Measurements from ENCODE around the gene ARHGEF37.

The ARHGEF37 gene

DNA sequence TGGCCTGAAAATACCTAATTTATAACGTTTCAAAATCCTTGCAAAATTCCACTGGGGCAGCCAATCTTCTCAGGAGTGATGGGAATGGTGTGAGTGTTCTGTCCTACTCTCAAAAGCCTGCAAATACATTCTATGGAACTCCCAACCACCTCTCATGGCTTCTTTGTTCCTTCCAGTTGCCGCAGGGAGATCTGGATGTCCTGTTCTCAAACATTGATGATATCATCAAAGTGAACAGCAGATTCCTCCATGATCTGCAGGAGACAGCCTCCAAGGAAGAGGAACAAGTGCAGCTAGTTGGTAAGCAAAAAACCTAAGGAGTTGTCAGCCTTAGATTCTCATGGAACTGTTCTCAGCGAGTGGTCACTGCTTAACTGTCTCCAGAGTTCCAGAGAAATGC, 19.6 kb downstream of the ARHGEF37 start:
- Histone ChIP-seq H3K79me2 (ENCODE audit: control insufficient read depth, low read length) (peaks cover 4% of the 10 kb centered on the region), H3K9me2 (replicated peaks; ENCODE audit: control insufficient read depth, low read length) (no peaks in the 10 kb centered on the region), H3K27ac (ENCODE audit: low read depth, low read length) (peak overlapping the region; percentile 86), H3K9me3 (ENCODE audit: control insufficient read depth, insufficient read depth, low read length) (no peaks in the 10 kb centered on the region), H3K27me3 (ENCODE audit: control insufficient read depth, low read length) (no peaks in the 10 kb centered on the region), H3K4me2 (ENCODE audit: low read length) (peak overlapping the region; percentile 53), H3F3A (ENCODE audit: control insufficient read depth, insufficient read depth) (peaks cover 42% of the 10 kb centered on the region), H3K4me1 (ENCODE audit: control insufficient read depth, low read length) (peaks cover 98% of the 10 kb centered on the region), H4K20me1 (ENCODE audit: control insufficient read depth, insufficient read depth, low read depth, low read length) (no peaks in the 10 kb centered on the region), H3K4me3 (ENCODE audit: low read length) (peak overlapping the region; percentile 36), H3K36me3 (ENCODE audit: control insufficient read depth, low read length) (peaks cover 38% of the 10 kb centered on the region)
- TF ChIP-seq EZH2phosphoT487 (IDR thresholded peaks at IDR 0.05; ENCODE audit: borderline replicate concordance, low read length), result no peak
- TF ChIP-seq, protein P1, sequence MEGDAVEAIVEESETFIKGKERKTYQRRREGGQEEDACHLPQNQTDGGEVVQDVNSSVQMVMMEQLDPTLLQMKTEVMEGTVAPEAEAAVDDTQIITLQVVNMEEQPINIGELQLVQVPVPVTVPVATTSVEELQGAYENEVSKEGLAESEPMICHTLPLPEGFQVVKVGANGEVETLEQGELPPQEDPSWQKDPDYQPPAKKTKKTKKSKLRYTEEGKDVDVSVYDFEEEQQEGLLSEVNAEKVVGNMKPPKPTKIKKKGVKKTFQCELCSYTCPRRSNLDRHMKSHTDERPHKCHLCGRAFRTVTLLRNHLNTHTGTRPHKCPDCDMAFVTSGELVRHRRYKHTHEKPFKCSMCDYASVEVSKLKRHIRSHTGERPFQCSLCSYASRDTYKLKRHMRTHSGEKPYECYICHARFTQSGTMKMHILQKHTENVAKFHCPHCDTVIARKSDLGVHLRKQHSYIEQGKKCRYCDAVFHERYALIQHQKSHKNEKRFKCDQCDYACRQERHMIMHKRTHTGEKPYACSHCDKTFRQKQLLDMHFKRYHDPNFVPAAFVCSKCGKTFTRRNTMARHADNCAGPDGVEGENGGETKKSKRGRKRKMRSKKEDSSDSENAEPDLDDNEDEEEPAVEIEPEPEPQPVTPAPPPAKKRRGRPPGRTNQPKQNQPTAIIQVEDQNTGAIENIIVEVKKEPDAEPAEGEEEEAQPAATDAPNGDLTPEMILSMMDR (IDR thresholded peaks at IDR 0.05; ENCODE audit: low read depth, low read length, poor library complexity, severe bottlenecking), result no peak

DNA sequence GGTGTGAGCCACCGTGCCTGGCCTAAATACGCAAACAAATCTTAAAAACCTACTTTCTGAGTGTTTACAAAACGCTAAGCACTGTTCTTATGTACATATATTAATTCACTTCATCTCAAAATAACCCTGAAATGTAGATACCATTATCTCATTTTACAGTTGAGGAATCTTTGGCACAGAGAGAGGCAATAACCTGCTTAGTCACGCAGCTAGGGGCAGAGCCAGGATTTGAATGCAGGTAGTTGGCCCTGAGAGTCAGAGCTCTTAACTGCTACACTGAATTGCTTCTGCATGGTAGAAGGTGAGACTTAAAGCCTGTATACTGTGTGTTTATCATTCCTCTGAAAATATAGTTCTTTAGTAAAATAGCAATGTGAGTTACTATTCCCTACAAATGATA, 21.9 kb downstream of the ARHGEF37 start:
- Histone ChIP-seq H3K27me3 (ENCODE audit: control insufficient read depth, low read length) (no peaks in the 10 kb centered on the region), H4K20me1 (ENCODE audit: control insufficient read depth, insufficient read depth, low read depth, low read length) (no peaks in the 10 kb centered on the region), H3K9me2 (replicated peaks; ENCODE audit: control insufficient read depth, low read length) (no peaks in the 10 kb centered on the region), H3K4me2 (ENCODE audit: low read length) (no peak overlapping the region), H3K36me3 (ENCODE audit: control insufficient read depth, low read length) (peaks cover 33% of the 10 kb centered on the region), H3K27ac (ENCODE audit: low read depth, low read length) (peak overlapping the region; percentile 100), H3K9me3 (ENCODE audit: control insufficient read depth, insufficient read depth, low read length) (no peaks in the 10 kb centered on the region), H3F3A (ENCODE audit: control insufficient read depth, insufficient read depth) (peaks cover 53% of the 10 kb centered on the region), H3K4me3 (ENCODE audit: low read length) (no peak overlapping the region), H3K79me2 (ENCODE audit: control insufficient read depth, low read length) (no peaks in the 10 kb centered on the region), H3K4me1 (ENCODE audit: control insufficient read depth, low read length) (peaks cover 95% of the 10 kb centered on the region)
- no peak for TF ChIP-seq EZH2phosphoT487 (IDR thresholded peaks at IDR 0.05; ENCODE audit: borderline replicate concordance, low read length)
- TF ChIP-seq, protein P1 (IDR thresholded peaks at IDR 0.05; ENCODE audit: low read depth, low read length, poor library complexity, severe bottlenecking), result no peak

DNA sequence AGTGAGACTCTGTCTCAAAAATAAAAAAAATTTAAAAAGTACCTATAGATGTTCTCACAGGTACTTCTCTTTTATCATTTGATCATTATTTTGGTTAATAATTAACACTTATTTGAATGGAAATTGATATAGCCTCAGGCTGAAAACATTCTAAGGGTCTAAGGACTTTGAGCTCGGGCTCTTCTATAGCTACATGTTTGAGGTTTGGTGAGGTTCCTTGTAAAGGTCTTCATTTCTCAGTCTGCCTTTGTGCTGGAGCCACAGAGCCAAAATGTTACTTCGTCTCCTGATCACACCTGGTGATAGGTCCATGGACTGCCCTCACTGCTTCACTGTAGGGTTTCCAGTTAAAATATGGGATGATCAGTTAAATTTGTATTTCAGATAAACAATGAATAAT, 22.6 kb downstream of the ARHGEF37 start:
- no peak overlapping the region for H3K4me3 ChIP-seq (ENCODE audit: low read length)
- peaks cover 6% of the 10 kb centered on the region for H3K79me2 ChIP-seq (ENCODE audit: control insufficient read depth, low read length)
- H3F3A ChIP-seq (ENCODE audit: control insufficient read depth, insufficient read depth), result peaks cover 50% of the 10 kb centered on the region
- TF ChIP-seq EZH2phosphoT487 (IDR thresholded peaks at IDR 0.05; ENCODE audit: borderline replicate concordance, low read length), result no peak
- TF ChIP-seq, protein P1 (IDR thresholded peaks at IDR 0.05; ENCODE audit: low read depth, low read length, poor library complexity, severe bottlenecking), result no peak
- no peaks in the 10 kb centered on the region for H3K9me2 ChIP-seq (replicated peaks; ENCODE audit: control insufficient read depth, low read length)
- peaks cover under 1% of the 10 kb centered on the region; the same call in 1 of the 2 replicates for H3K9me3 ChIP-seq (ENCODE audit: control insufficient read depth, insufficient read depth, low read length)
- H3K27me3 ChIP-seq (ENCODE audit: control insufficient read depth, low read length), result no peaks in the 10 kb centered on the region
- H3K4me2 ChIP-seq (ENCODE audit: low read length), result no peak overlapping the region
- H3K36me3 ChIP-seq (ENCODE audit: control insufficient read depth, low read length), result peaks cover 39% of the 10 kb centered on the region
- H4K20me1 ChIP-seq (ENCODE audit: control insufficient read depth, insufficient read depth, low read depth, low read length), result no peaks in the 10 kb centered on the region
- H3K27ac ChIP-seq (ENCODE audit: low read depth, low read length), result peak overlapping the region; percentile 100
- H3K4me1 ChIP-seq (ENCODE audit: control insufficient read depth, low read length), result peaks cover 97% of the 10 kb centered on the region
